PC-9 (cell line): ENCODE measurements around the gene PRUNE2. TPM values are rescaled to one million over a fixed set of nuclear protein-coding genes. Genes with fewer than 3 reads are reported as not detected.

ENCODE experiments used
- BruUV-seq: library from RNA; stranded (reverse); fragments of 400-500 nt; replicated peaks from 2 replicates; lab custom pipeline; 2021; lab: Mats Ljungman, UMichigan
- CTCF ChIA-PET: fragments of 300-600 bp; sonication (Branson Sonifier 250); formaldehyde crosslinking; loops from one replicate; lab custom pipeline; 2022; ENCODE audit warnings: antibody characterized with exemption; lab: Charles Lee
- POLR2A ChIA-PET: fragments of 300-600 bp; sonication (Branson Sonifier 250); formaldehyde crosslinking; loops from one replicate; lab custom pipeline; 2022; ENCODE audit warnings: antibody characterized with exemption; ENCODE audit not compliant: unreplicated experiment; lab: Charles Lee
- DNase-seq, 2 experiments: peaks; one replicate each; pipeline versions ENCODE4 v3.0.0 to v3.0.0-alpha.2; 2015 to 2022; ENCODE audit warnings: mixed read lengths in 1 of 2
- H2AFZ ChIP-seq: fragments of 200-600 bp; sonication (generic); 2 replicates; pipeline ENCODE4 v1.8.1; 2017; ENCODE audit warnings: antibody characterized with exemption
- H3F3A ChIP-seq: fragments of 200-600 bp; sonication (generic); 2 replicates; pipeline ENCODE4 v1.8.1; 2017; ENCODE audit warnings: antibody characterized with exemption, mild to moderate bottlenecking, low read depth; ENCODE audit not compliant: insufficient read depth
- H3K27ac ChIP-seq: fragments of 200-600 bp; sonication (generic); 2 replicates; pipeline ENCODE4 v1.6.1; 2016; ENCODE audit warnings: mixed run types
- H3K27me3 ChIP-seq: fragments of 200-600 bp; sonication (generic); 2 replicates; pipeline ENCODE4 v1.6.1; 2016; ENCODE audit warnings: low read depth, mixed run types; ENCODE audit not compliant: insufficient read depth
- H3K36me3 ChIP-seq: fragments of 200-600 bp; sonication (generic); 2 replicates; pipeline ENCODE4 v1.6.1; 2016; ENCODE audit warnings: low read depth, mixed run types
- H3K4me1 ChIP-seq: fragments of 200-600 bp; sonication (generic); replicated peaks from 2 replicates; pipeline ENCODE4 v1.6.1; 2016; ENCODE audit warnings: mixed run types; ENCODE audit not compliant: insufficient read depth
- H3K4me2 ChIP-seq: fragments of 200-600 bp; sonication (generic); 2 replicates; pipeline ENCODE4 v1.6.1; 2017; ENCODE audit warnings: mixed run types
- H3K4me3 ChIP-seq: fragments of 200-600 bp; sonication (generic); 2 replicates; pipeline ENCODE4 v1.6.1; 2016; ENCODE audit warnings: mixed run types
- H3K79me2 ChIP-seq: fragments of 200-600 bp; sonication (generic); 2 replicates; pipeline ENCODE4 v1.6.1; 2017; ENCODE audit warnings: low read depth, mixed run types
- H3K9me2 ChIP-seq: fragments of 200-600 bp; sonication (generic); 2 replicates; pipeline ENCODE4 v1.8.1; 2017; ENCODE audit warnings: mild to moderate bottlenecking; ENCODE audit not compliant: insufficient read depth
- H3K9me3 ChIP-seq: fragments of 200-600 bp; sonication (generic); 2 replicates; pipeline ENCODE4 v1.8.1; 2016; ENCODE audit warnings: low read depth; ENCODE audit not compliant: insufficient read depth
- H4K20me1 ChIP-seq: fragments of 200-600 bp; sonication (generic); 2 replicates; pipeline ENCODE4 v1.8.1; 2017; ENCODE audit not compliant: insufficient read depth
- EZH2 ChIP-seq: fragments of 200-600 bp; sonication (generic); IDR thresholded peaks from 2 replicates; pipeline ENCODE4 v1.8.0; 2017; ENCODE audit warnings: antibody characterized with exemption, low read depth
- intact Hi-C: fragments of 100-400 bp; cut with micrococcal nuclease; formaldehyde crosslinking; loops from one replicate; pipeline ENCODE4 v1.10.0; 2022; ENCODE audit not compliant: unreplicated experiment
- total RNA-seq: library from RNA; stranded (reverse); gene quantifications from 2 replicates; pipeline ENCODE4 v1.2.3, GENCODE V29; 2021
- TF ChIP-seq, protein P1 (sequence below): fragments of 200-600 bp; sonication (generic); conservative IDR thresholded peaks from 2 replicates; pipeline ENCODE4 v1.6.1; 2017; ENCODE audit warnings: mixed run types, antibody characterized with exemption, mild to moderate bottlenecking, moderate library complexity

The PRUNE2 gene
- total RNA-seq, 1 experiment from 2014 or later = 0.20 TPM

DNA sequence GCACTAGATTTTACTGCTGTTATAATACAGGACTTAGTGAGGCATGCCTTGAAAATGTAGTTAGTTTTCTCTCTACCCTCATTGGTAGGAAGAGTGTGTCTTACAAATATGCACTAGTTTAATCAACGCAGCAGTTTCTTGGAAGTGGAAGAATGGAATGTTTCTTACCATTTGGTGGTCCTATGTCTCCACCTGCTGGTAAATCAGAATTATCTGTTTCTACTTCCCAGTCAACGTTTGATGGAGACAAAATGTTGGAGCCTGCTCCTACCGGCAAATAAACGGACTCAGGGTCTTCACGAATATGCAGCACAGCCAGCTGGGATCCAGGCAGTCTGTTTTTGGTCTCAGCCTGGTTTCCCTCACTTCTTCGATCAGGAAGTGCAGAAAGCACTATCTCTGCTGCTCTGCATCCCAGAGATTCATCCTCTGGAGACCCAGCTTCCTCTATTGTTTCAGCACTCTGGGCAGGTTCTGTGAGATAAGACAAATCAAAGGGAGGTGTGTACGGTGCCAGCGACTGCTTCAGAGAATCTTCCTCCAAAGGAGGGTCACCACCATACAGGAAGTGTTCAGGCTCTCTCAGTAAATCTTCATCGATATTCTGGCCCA lies 201.2 kb downstream of the PRUNE2 start:
- Histone ChIP-seq H3K9me3 (no peaks in the 10 kb centered on the region), H3F3A (no peaks in the 10 kb centered on the region), H3K4me2 (no peak overlapping the region), H3K36me3 (no peaks in the 10 kb centered on the region), H3K27me3 (peaks cover 50% of the 10 kb centered on the region), H3K4me3 (no peak overlapping the region), H4K20me1 (no peaks in the 10 kb centered on the region), H3K27ac (no peak overlapping the region), H2AFZ (no peak overlapping the region), H3K79me2 (no peaks in the 10 kb centered on the region), H3K4me1 (no peaks in the 10 kb centered on the region), H3K9me2 (no peaks in the 10 kb centered on the region)
- TF ChIP-seq, protein P1, sequence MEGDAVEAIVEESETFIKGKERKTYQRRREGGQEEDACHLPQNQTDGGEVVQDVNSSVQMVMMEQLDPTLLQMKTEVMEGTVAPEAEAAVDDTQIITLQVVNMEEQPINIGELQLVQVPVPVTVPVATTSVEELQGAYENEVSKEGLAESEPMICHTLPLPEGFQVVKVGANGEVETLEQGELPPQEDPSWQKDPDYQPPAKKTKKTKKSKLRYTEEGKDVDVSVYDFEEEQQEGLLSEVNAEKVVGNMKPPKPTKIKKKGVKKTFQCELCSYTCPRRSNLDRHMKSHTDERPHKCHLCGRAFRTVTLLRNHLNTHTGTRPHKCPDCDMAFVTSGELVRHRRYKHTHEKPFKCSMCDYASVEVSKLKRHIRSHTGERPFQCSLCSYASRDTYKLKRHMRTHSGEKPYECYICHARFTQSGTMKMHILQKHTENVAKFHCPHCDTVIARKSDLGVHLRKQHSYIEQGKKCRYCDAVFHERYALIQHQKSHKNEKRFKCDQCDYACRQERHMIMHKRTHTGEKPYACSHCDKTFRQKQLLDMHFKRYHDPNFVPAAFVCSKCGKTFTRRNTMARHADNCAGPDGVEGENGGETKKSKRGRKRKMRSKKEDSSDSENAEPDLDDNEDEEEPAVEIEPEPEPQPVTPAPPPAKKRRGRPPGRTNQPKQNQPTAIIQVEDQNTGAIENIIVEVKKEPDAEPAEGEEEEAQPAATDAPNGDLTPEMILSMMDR = peak; percentile 85
- no peak for TF ChIP-seq EZH2
- intact Hi-C loops = loop anchor here (1.0 to 10.0 kb wide), 6 partner anchors 38 to 1504 kb away; partner anchors contain the start of gene RFK
- no TSS peak for BruUV-seq
- ChIA-PET CTCF (no interaction called here), POLR2A (no interaction called here)
- DNase-seq = peak; percentile 25 to 64

DNA sequence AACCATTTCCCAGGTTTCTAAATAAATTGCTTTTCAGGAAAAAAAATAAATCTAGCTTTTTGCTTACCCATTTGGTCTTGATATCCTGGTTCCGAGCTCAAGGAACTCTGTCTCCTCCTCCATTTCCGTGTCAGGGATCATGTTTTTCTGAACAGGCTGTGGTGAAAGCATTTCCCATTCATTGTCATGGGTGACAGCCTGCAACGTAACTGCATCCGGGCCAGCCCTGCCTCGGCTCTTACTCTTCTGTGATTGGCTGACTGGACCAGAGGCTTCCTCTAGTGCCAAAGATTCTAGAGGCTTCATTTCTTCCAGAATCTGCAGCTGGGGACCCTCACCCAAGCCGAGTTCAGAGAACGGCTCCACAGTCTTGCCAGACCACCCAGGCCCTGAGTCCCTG lies 202.6 kb downstream of the PRUNE2 start:
- Histone ChIP-seq H3K4me2 (no peak overlapping the region), H3K27me3 (peaks cover 36% of the 10 kb centered on the region), H3K9me3 (no peaks in the 10 kb centered on the region), H3F3A (no peaks in the 10 kb centered on the region), H3K36me3 (no peaks in the 10 kb centered on the region), H4K20me1 (no peaks in the 10 kb centered on the region), H3K79me2 (no peaks in the 10 kb centered on the region), H3K4me1 (no peaks in the 10 kb centered on the region), H3K9me2 (no peaks in the 10 kb centered on the region), H3K4me3 (no peak overlapping the region), H2AFZ (no peak overlapping the region), H3K27ac (no peak overlapping the region)
- POLR2A ChIA-PET = no interaction called here
- intact Hi-C loops = loop anchor here (5.0 to 10.0 kb wide), 2 partner anchors 311 to 1438 kb away; partner anchors contain the start of gene RFK
- CTCF ChIA-PET = interaction anchor here (0.6 kb wide), 2 partner anchors 302 to 1306 kb away, joined by 3 to 4 read pairs; no protein-coding TSS in a partner anchor
- no peak for TF ChIP-seq EZH2
- TF ChIP-seq, protein P1 = no peak
- no TSS peak for BruUV-seq
- DNase-seq = no peak

GRCh38 chr9:76701441-76702039 lies 204.4 kb downstream of the PRUNE2 start:
- intact Hi-C loops = loop anchor here (5.0 to 10.0 kb wide), 2 partner anchors 309 to 1437 kb away; partner anchors contain the start of gene RFK
- Histone ChIP-seq H3K9me2 (no peaks in the 10 kb centered on the region), H3F3A (no peaks in the 10 kb centered on the region), H3K4me2 (no peak overlapping the region), H3K36me3 (no peaks in the 10 kb centered on the region), H4K20me1 (no peaks in the 10 kb centered on the region), H3K9me3 (no peaks in the 10 kb centered on the region), H3K27ac (no peak overlapping the region), H3K4me1 (no peaks in the 10 kb centered on the region), H3K27me3 (peaks cover 19% of the 10 kb centered on the region), H2AFZ (no peak overlapping the region), H3K79me2 (no peaks in the 10 kb centered on the region), H3K4me3 (no peak overlapping the region)
- ChIA-PET CTCF (no interaction called here), POLR2A (no interaction called here)
- no peak for DNase-seq
- no TSS peak for BruUV-seq
- no peak for TF ChIP-seq EZH2
- TF ChIP-seq, protein P1 = no peak
